ENCODE data around the gene CTNNA3.

DNA sequence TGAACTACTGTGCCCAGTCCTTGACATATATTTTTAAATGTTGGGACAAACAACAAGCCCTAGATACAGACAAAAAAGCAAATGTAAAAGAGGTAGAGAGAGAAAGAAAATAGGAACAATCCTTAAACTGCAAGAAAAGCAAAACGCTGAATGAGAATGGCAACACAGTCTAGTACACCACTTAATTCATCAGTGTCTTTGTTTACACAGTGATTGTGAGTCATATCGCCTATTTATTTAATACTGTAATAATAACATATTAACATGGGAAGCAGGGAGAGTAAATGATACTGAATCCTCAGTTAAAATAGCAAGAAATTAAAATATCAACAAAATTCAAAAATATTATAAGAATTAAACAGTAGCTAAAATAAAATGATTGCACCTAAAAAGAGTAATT lies 780.0 kb downstream of the CTNNA3 start:
- TF ChIP-seq, protein P1, sequence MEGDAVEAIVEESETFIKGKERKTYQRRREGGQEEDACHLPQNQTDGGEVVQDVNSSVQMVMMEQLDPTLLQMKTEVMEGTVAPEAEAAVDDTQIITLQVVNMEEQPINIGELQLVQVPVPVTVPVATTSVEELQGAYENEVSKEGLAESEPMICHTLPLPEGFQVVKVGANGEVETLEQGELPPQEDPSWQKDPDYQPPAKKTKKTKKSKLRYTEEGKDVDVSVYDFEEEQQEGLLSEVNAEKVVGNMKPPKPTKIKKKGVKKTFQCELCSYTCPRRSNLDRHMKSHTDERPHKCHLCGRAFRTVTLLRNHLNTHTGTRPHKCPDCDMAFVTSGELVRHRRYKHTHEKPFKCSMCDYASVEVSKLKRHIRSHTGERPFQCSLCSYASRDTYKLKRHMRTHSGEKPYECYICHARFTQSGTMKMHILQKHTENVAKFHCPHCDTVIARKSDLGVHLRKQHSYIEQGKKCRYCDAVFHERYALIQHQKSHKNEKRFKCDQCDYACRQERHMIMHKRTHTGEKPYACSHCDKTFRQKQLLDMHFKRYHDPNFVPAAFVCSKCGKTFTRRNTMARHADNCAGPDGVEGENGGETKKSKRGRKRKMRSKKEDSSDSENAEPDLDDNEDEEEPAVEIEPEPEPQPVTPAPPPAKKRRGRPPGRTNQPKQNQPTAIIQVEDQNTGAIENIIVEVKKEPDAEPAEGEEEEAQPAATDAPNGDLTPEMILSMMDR (IDR thresholded peaks at IDR 0.05; ENCODE audit: insufficient read depth, low read length, poor library complexity, severe bottlenecking) = no peak
- no peak for TF ChIP-seq EZH2phosphoT487 (conservative IDR thresholded peaks at IDR 0.05; ENCODE audit: low read length)
